B cell (primary cell): ENCODE data around the gene ASPSCR1. TPM values are rescaled to one million over a fixed set of nuclear protein-coding genes. Genes with fewer than 3 reads are reported as not detected.

Source experiments
- ATAC-seq: fragments of 200-7000 bp; cut with Tn5 transposase; one replicate; pipeline ENCODE4 v1.10.0; 2021; ENCODE audit warnings: low read depth, mild to moderate bottlenecking, moderate number of reproducible peaks, moderate library complexity
- CTCF ChIA-PET: fragments of 350-600 bp; sonication (Branson Sonifier 250); formaldehyde crosslinking; loops from one replicate; lab custom pipeline; 2021; ENCODE audit warnings: antibody characterized with exemption, inconsistent platforms; lab: Charles Lee
- POLR2A ChIA-PET: fragments of 350-600 bp; sonication (Branson Sonifier 250); formaldehyde crosslinking; loops from one replicate; lab custom pipeline; 2021; ENCODE audit warnings: antibody characterized with exemption; lab: Charles Lee
- DNase-seq: peaks from one replicate; pipeline ENCODE4 v3.0.0; 2013
- H2AFZ ChIP-seq: 2 replicates; pipeline ENCODE4 v1.6.1; 2012; ENCODE audit warnings: mild to moderate bottlenecking, low read depth, low read length; ENCODE audit not compliant: insufficient read depth, poor library complexity, severe bottlenecking
- H3K27ac ChIP-seq, 2 donors: 1 replicate in 1 of 2; 2 replicates in 1 of 2; pipeline ENCODE4 v1.5.1; 2012 to 2013; ENCODE audit warnings: low read length in 2 of 2, mild to moderate bottlenecking in 2 of 2, moderate library complexity in 1 of 2
- H3K27me3 ChIP-seq, 4 experiments: fragments of 200-600 bp in 1 of 4; sonication (generic) in 1 of 4; replicated peaks in 1 of 4; 1 replicate in 2 of 4; 2 replicates in 2 of 4; pipeline versions ENCODE4 v1.6.1 to v1.7.0; 2013 to 2016; ENCODE audit warnings: low read length in 3 of 4, mild to moderate bottlenecking in 2 of 4, mixed read lengths in 1 of 4, moderate library complexity in 1 of 4; ENCODE audit not compliant: insufficient read depth in 4 of 4, control insufficient read depth in 3 of 4; ENCODE audit errors: control extremely low read depth in 1 of 4
- H3K36me3 ChIP-seq, 2 experiments: replicated peaks in 1 of 2; 1 replicate in 1 of 2; 2 replicates in 1 of 2; pipeline versions ENCODE4 v1.6.1 to v1.7.1; 2013; ENCODE audit warnings: low read length in 1 of 2; ENCODE audit not compliant: insufficient read depth in 2 of 2, control insufficient read depth in 1 of 2; ENCODE audit errors: control extremely low read depth in 1 of 2, extremely low read depth in 1 of 2
- H3K4me1 ChIP-seq, 2 donors: fragments of 200-600 bp in 1 of 2; sonication (generic) in 1 of 2; 1 replicate in 1 of 2; 2 replicates in 1 of 2; pipeline versions ENCODE4 v1.5.1 to v1.6.1; 2013 to 2017; ENCODE audit warnings: low read length in 2 of 2; ENCODE audit not compliant: control insufficient read depth in 2 of 2, insufficient read depth in 2 of 2
- H3K4me2 ChIP-seq: replicated peaks from 2 replicates; pipeline ENCODE3; 2012; ENCODE audit warnings: mild to moderate bottlenecking, low read depth, low read length; ENCODE audit not compliant: poor library complexity, severe bottlenecking
- H3K4me3 ChIP-seq, 5 experiments: fragments of 200-600 bp in 1 of 5; sonication (generic) in 1 of 5; 1 replicate in 3 of 5; 2 replicates in 2 of 5; pipeline versions ENCODE4 v1.5.1 to v1.7.0; 2011 to 2016; ENCODE audit warnings: low read length in 4 of 5, mild to moderate bottlenecking in 4 of 5, low read depth in 2 of 5, control low read depth in 1 of 5, moderate library complexity in 1 of 5; ENCODE audit not compliant: insufficient read depth in 1 of 5; ENCODE audit errors: control extremely low read depth in 1 of 5, extremely low read depth in 1 of 5
- H3K79me2 ChIP-seq: fragments of 200-600 bp; sonication (generic); one replicate; pipeline ENCODE4 v1.6.0; 2016; ENCODE audit warnings: low read length; ENCODE audit not compliant: control insufficient read depth, insufficient read depth
- H3K9ac ChIP-seq: fragments of 200-600 bp; sonication (generic); 2 replicates; pipeline ENCODE4 v1.6.1; 2017; ENCODE audit warnings: mild to moderate bottlenecking, low read length, moderate library complexity
- H3K9me3 ChIP-seq, 3 donors: one replicate each; pipeline versions ENCODE4 v1.6.1 to v1.7.1; 2013; ENCODE audit warnings: low read length in 2 of 3; ENCODE audit not compliant: control insufficient read depth in 2 of 3, insufficient read depth in 1 of 3; ENCODE audit errors: control extremely low read depth in 1 of 3
- H4K20me1 ChIP-seq: 2 replicates; pipeline ENCODE4 v1.6.0; 2012; ENCODE audit warnings: mild to moderate bottlenecking, low read length; ENCODE audit not compliant: insufficient read depth, control insufficient read depth, poor library complexity, severe bottlenecking
- H3K27ac Mint-ChIP-seq: one replicate; pipeline ENCODE4 v1.8.0; 2021; ENCODE audit warnings: mixed read lengths
- H3K27me3 Mint-ChIP-seq: one replicate; pipeline ENCODE4 v1.8.0; 2021; ENCODE audit warnings: mixed read lengths
- H3K4me1 Mint-ChIP-seq: one replicate; pipeline ENCODE4 v1.8.0; 2021; ENCODE audit warnings: mixed read lengths
- H3K4me3 Mint-ChIP-seq: one replicate; pipeline ENCODE4 v1.8.0; 2021; ENCODE audit warnings: mixed read lengths
- H3K9me3 Mint-ChIP-seq: one replicate; pipeline ENCODE4 v1.8.0; 2022; ENCODE audit warnings: mixed read lengths; ENCODE audit not compliant: insufficient read depth
- EZH2 ChIP-seq: IDR thresholded peaks from 2 replicates; pipeline ENCODE4 v1.6.1; 2012; ENCODE audit warnings: borderline replicate concordance, low read depth, mild to moderate bottlenecking, moderate library complexity, low read length; ENCODE audit not compliant: insufficient read depth, poor library complexity, severe bottlenecking
- WGBS: methylation state at CpG from one replicate; pipeline ENCODE4 v1.1.5; 2013; ENCODE audit warnings: missing lambda C conversion rate; ENCODE audit not compliant: insufficient coverage; 5-methylcytosine and 5-hydroxymethylcytosine counted together
- intact Hi-C: fragments of 100-400 bp; cut with micrococcal nuclease; formaldehyde crosslinking; loops from one replicate; pipeline ENCODE4 v1.10.0; 2022
- polyA plus RNA-seq: library from polyadenylated mRNA; depleted of rRNA; stranded (reverse); fragments of >200 nt; gene quantifications from 2 replicates; pipeline ENCODE4 v1.2.3, GENCODE V29; 2012
- total RNA-seq, 2 donors: library from RNA; stranded (reverse); fragments of 120-200 nt in 1 of 2; gene quantifications; 1 replicate in 1 of 2; 2 replicates in 1 of 2; pipeline versions ENCODE4 v1.2.3 to v1.2.4, GENCODE V29; 2013 to 2022
- TF ChIP-seq, protein P1 (sequence below): fragments of 200-600 bp; IDR thresholded peaks from one replicate; pipeline ENCODE4 v1.8.0; 2022; ENCODE audit warnings: antibody characterized with exemption, mild to moderate bottlenecking

ASPSCR1 gene
- total and polyA plus RNA-seq, 2 donors (not counting 1 experiment from before 2014, with no cell fraction given) = 34.0 to 46.7 TPM

DNA sequence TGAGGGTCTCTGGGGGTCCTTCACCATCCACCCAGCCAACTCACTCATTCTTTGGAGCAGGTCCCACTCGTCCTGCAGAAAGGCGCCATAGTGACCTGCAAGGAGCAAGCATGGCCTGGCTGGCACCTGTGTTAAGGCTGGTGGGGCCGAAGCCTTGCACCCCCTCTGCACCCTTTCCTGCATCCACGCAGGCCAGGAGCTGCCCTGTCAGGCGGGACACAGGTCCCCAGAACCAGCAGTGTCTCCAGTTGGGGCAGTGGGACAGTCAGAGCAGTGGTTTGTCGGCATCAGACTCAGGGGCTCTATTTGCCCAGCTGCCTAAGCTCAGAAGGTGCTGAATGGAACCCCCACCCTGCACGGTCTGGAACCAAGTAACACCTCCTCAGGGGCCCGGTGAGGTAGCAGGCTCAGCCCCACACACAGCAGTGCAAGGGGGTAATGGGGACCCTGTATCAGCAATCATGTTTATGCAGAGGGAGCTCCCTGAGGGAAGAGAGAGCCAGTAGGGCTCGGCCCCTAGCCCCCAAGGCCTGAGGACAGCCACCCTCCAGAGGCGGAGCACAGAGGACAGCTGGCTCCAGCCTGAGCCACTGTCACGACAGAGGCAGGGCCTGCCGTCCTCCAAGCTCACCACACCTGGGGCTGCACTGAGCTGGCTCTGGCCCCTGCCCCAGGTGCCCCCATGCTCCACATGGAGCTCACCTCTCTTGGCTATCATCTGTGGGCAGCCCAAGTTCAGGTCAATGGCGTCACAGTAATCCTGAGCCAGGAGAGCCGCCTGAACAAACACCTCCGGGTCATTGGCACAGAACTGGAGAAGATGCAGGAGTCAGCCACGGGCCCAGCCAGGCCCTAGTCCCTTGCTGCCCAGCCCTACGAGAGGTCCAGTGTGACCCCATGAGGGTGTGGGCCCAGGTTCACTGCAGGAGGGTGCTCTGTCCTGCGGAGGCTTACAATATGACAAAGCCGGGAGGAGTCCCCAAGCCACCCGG is 86.3 kb downstream of the ASPSCR1 start:
- Mint-ChIP-seq H3K27me3 (no peaks in the 10 kb centered on the region), H3K27ac (peak overlapping the region; percentile 53), H3K4me3 (peak overlapping the region; percentile 69), H3K9me3 (no peaks in the 10 kb centered on the region), H3K4me1 (peaks cover 15% of the 10 kb centered on the region)
- Histone ChIP-seq H2AFZ (no peak overlapping the region), H3K4me1 (peaks cover 16 to 26% of the 10 kb centered on the region in 2 donors), H3K4me2 (peak overlapping the region; percentile 85), H3K36me3 (peaks cover 0 to 29% of the 10 kb centered on the region in 2 experiments), H4K20me1 (peaks cover 8% of the 10 kb centered on the region), H3K27me3 (no peaks in the 10 kb centered on the region), H3K79me2 (peaks cover 12% of the 10 kb centered on the region), H3K4me3 (peak overlapping the region in 1 of 5 experiments; percentile 76), H3K9ac (no peak overlapping the region), H3K27ac (no peak overlapping the region), H3K9me3 (no peaks in the 10 kb centered on the region)
- DNase-seq (no peak), ATAC-seq (no peak)
- CTCF ChIA-PET = interaction anchor here (1.1 kb wide), 1 partner anchor 26 kb away, joined by 4 read pairs; the partner anchor contains the start of gene DCXR
- TF ChIP-seq, protein P1, sequence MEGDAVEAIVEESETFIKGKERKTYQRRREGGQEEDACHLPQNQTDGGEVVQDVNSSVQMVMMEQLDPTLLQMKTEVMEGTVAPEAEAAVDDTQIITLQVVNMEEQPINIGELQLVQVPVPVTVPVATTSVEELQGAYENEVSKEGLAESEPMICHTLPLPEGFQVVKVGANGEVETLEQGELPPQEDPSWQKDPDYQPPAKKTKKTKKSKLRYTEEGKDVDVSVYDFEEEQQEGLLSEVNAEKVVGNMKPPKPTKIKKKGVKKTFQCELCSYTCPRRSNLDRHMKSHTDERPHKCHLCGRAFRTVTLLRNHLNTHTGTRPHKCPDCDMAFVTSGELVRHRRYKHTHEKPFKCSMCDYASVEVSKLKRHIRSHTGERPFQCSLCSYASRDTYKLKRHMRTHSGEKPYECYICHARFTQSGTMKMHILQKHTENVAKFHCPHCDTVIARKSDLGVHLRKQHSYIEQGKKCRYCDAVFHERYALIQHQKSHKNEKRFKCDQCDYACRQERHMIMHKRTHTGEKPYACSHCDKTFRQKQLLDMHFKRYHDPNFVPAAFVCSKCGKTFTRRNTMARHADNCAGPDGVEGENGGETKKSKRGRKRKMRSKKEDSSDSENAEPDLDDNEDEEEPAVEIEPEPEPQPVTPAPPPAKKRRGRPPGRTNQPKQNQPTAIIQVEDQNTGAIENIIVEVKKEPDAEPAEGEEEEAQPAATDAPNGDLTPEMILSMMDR = no peak
- TF ChIP-seq EZH2 = no peak
- WGBS = 94% methylated on average over 18 of the region's 20 CpGs
- intact Hi-C loops = no loop called here
- POLR2A ChIA-PET = interaction anchor here (0.6 kb wide), 1 partner anchor 11 kb away, joined by 3 read pairs; no protein-coding TSS in a partner anchor
